K562 (cell line): Measurements from ENCODE around the gene ADAT3. TPM values are rescaled to one million over a fixed set of nuclear protein-coding genes. Genes with fewer than 3 reads are reported as not detected.

ENCODE experiments used
- BACH1 ChIP-seq: fragments of 200-800 bp; sonication (Bioruptor generic); IDR thresholded peaks from 2 replicates; pipeline ENCODE4 v1.6.1; 2016; ENCODE audit warnings: missing genetic modification characterization, missing compliant biosample characterization
- BCL6 ChIP-seq: fragments of 250-450 bp; sonication (Bioruptor Pico); IDR thresholded peaks from 2 replicates; pipeline ENCODE4 v1.4.0; 2020
- CBX1 ChIP-seq: sonication (generic); IDR thresholded peaks from 2 replicates; pipeline ENCODE4 v1.6.1; 2016; ENCODE audit warnings: antibody characterized with exemption, low read depth, mild to moderate bottlenecking
- CLOCK ChIP-seq: fragments of 250-450 bp; sonication (Bioruptor Pico); IDR thresholded peaks from 2 replicates; pipeline ENCODE4 v1.4.0; 2020; ENCODE audit warnings: mild to moderate bottlenecking, moderate library complexity, borderline replicate concordance
- CREBBP ChIP-seq: IDR thresholded peaks from one replicate; pipeline ENCODE4 v1.6.1; 2012; ENCODE audit warnings: low read depth, mild to moderate bottlenecking, control low read depth, inconsistent platforms, low read length
- ETS1 ChIP-seq: conservative IDR thresholded peaks from 2 replicates; pipeline ENCODE4 v1.6.1; 2011; ENCODE audit warnings: low read depth, mild to moderate bottlenecking, low read length; ENCODE audit not compliant: control insufficient read depth
- GMEB1 ChIP-seq: fragments of 250-450 bp; sonication (Bioruptor Pico); IDR thresholded peaks from 2 replicates; pipeline ENCODE4 v1.4.0; 2020; ENCODE audit warnings: mild to moderate bottlenecking
- HEY1 ChIP-seq: fragments of 250-450 bp; sonication (Bioruptor Pico); IDR thresholded peaks from 2 replicates; pipeline ENCODE4 v1.5.0; 2020; ENCODE audit warnings: mild to moderate bottlenecking, moderate library complexity, borderline replicate concordance
- HMG20B ChIP-seq: fragments of 250-450 bp; sonication (Bioruptor Pico); IDR thresholded peaks from 2 replicates; pipeline ENCODE4 v1.5.0; 2021; ENCODE audit warnings: mild to moderate bottlenecking
- HMGN3 ChIP-seq: IDR thresholded peaks from 2 replicates; pipeline ENCODE4 v1.6.1; 2011; ENCODE audit warnings: borderline replicate concordance, low read depth, mild to moderate bottlenecking, mixed read lengths, low read length; ENCODE audit not compliant: insufficient read length; ENCODE audit errors: extremely low read depth
- HNRNPH1 ChIP-seq: fragments of 200-400 bp; formaldehyde crosslinking; optimal IDR thresholded peaks from 2 replicates; pipeline ENCODE3; 2017; ENCODE audit warnings: low read depth, mild to moderate bottlenecking, low read length, moderate library complexity
- KDM1A ChIP-seq, 2 experiments: fragments of 450-650 bp; IDR thresholded peaks; 2 replicates each; pipeline ENCODE4 v1.6.1; 2016; ENCODE audit warnings: mild to moderate bottlenecking in 2 of 2
- MEF2D ChIP-seq: conservative IDR thresholded peaks from 2 replicates; pipeline ENCODE4 v1.6.1; 2016; ENCODE audit warnings: low read depth, missing genetic modification characterization, missing compliant biosample characterization
- NFRKB ChIP-seq: fragments of 450-650 bp; IDR thresholded peaks from 2 replicates; pipeline ENCODE4 v1.6.1; 2016; ENCODE audit warnings: low read depth
- POLR2G ChIP-seq: fragments of 200-400 bp; formaldehyde crosslinking; IDR thresholded peaks from 2 replicates; pipeline ENCODE4 v1.6.1; 2017; ENCODE audit warnings: low read depth, mild to moderate bottlenecking, antibody characterized with exemption, low read length, moderate library complexity
- PTRF ChIP-seq: fragments of 450-650 bp; IDR thresholded peaks from 2 replicates; pipeline ENCODE4 v1.6.1; 2016; ENCODE audit warnings: mild to moderate bottlenecking, missing genetic modification characterization, missing compliant biosample characterization
- PURB ChIP-seq: sonication (generic); formaldehyde crosslinking; IDR thresholded peaks from 2 replicates; pipeline ENCODE4 v1.9.0; 2021; ENCODE audit warnings: low read depth, mild to moderate bottlenecking, missing genetic modification reagents
- RCOR1 ChIP-seq, 2 experiments: IDR thresholded peaks; 2 replicates each; pipeline ENCODE4 v1.6.1; 2012; ENCODE audit warnings: low read depth in 2 of 2, low read length in 2 of 2, borderline replicate concordance in 1 of 2, improper control_type of control experiment in 1 of 2
- TEAD1 ChIP-seq, 2 experiments: fragments of 450-650 bp in 1 of 2; sonication (generic) in 1 of 2; formaldehyde crosslinking; IDR thresholded peaks; 2 replicates each; pipeline versions ENCODE4 v1.4.0 to v1.8.0; 2020 to 2022; ENCODE audit warnings: mild to moderate bottlenecking in 2 of 2, missing genetic modification reagents in 1 of 2
- ZBTB33 ChIP-seq: sonication (generic); formaldehyde crosslinking; IDR thresholded peaks from 2 replicates; pipeline ENCODE4 v1.8.1; 2023; ENCODE audit warnings: mild to moderate bottlenecking, missing genetic modification reagents
- polyA plus RNA-seq, 8 experiments: library from polyadenylated mRNA; depleted of rRNA in 4 of 8; stranded (reverse) in 5 of 8; unstranded in 3 of 8; fragments of >200 nt; fragmentation: Nextera tagmentation in 2 of 8; fragmentation: Illumina TruSeq in 1 of 8; extraction: Ambion mirVana in 2 of 8; extraction: Trizol in 1 of 8; gene quantifications; 2 replicates each; pipeline versions ENCODE4 v1.2.1 to v1.2.3, GENCODE V29; 2011 to 2014; ENCODE audit warnings: inconsistent platforms in 1 of 8, missing spikeins in 1 of 8
- total RNA-seq, 7 experiments: library from RNA; depleted of rRNA in 6 of 7; stranded (reverse); fragments of >200 nt in 6 of 7; fragmentation: Illumina TruSeq in 2 of 7; extraction: Trizol in 2 of 7; gene quantifications; 2 replicates each; pipeline versions ENCODE4 v1.2.1 to v1.2.3, GENCODE V29; 2011 to 2021; ENCODE audit warnings: low replicate concordance in 1 of 7

The ADAT3 gene
- total and polyA plus RNA-seq, 9 of the 15 experiments (the other 6 are each of a cell fraction or from before 2014, with no cell fraction given): 0.67 to 15.6 (median 7.8) TPM; not detected in 4

GRCh38 chr19:1944088-1944915 lies 39.1 kb downstream of the ADAT3 start (continued):
- TF ChIP-seq HMGN3 (peak; percentile 23), TEAD1 (CRISPR knock-in tag; IDR thresholded peaks at IDR 0.05) (no peak), ZBTB33 (CRISPR knock-in tag) (peak; percentile 97), NFRKB (no peak), MEF2D (tag) (no peak), BACH1 (tag) (no peak), GMEB1 (CRISPR knock-in tag) (no peak), BCL6 (CRISPR knock-in tag) (no peak), PURB (CRISPR knock-in tag) (no peak), CREBBP (no peak), CBX1 (0 out of 2 replicates have a peak, but pooled peaks have one; percentile 28), KDM1A (IDR thresholded peaks at IDR 0.05) (peak; percentile 50 to 82), HMG20B (CRISPR knock-in tag) (no peak), ETS1 (no peak), POLR2G (peak; percentile 36; the same call in 1 of the 2 replicates), CLOCK (no peak), HNRNPH1 (no peak), HEY1 (CRISPR knock-in tag) (no peak), RCOR1 (IDR thresholded peaks at IDR 0.05; ENCODE audit: borderline replicate concordance in 1 of 2, low read depth in 2 of 2, low read length in 2 of 2) (0 out of 4 replicates have a peak, but pooled peaks of 1 of the 2 experiments have one; percentile 7), PTRF (tag) (no peak)
